Measurements from ENCODE around the gene IFITM5.
A peak's percentile ranks its signal among the peaks of the same experiment; 100 is the strongest.
"Not testable (repeated sequence)": the region's sequence is repeated elsewhere in the genome, so short reads cannot be mapped to it uniquely, and the experiment has no call there.

Gene IFITM5

DNA sequence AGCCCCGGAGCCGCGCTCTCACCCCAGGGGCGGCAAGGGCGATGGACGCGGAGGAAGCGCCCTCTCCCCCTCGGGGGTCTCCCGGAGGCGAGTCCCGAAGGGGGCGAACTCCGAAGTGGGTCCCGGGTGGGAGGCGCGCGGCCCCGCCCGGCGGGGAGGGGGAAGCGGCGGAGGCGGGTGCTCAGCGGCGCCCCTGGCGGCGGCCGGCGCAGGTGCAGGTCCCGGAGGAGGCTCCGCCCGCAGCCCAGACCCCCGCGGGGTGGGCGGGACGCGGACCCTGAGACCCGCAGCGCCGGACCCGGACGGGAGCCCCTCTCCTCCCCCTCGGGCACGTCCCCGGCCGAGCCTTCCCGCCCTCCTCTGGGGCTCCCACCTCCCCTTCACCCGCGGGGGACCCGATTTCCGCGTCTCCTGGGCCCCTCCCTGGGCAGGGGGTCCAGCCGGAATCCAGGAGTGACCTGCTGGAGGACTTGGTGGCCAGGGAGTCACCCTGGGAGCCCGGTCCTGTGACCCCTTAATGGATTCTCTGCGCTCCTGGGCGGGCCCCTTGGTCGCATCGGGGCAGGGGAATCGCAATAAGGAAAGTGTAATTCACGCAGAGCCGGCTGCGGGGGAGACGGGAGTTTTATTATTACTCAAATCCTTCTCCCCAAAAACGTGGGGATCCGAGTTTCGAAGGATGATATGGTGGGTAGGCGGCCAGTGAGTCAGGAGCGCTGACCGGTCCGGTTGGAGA is 11.9 kb upstream of the IFITM5 start:
- peak in 1 of 2 donors; percentile 56 for DNase-seq

DNA sequence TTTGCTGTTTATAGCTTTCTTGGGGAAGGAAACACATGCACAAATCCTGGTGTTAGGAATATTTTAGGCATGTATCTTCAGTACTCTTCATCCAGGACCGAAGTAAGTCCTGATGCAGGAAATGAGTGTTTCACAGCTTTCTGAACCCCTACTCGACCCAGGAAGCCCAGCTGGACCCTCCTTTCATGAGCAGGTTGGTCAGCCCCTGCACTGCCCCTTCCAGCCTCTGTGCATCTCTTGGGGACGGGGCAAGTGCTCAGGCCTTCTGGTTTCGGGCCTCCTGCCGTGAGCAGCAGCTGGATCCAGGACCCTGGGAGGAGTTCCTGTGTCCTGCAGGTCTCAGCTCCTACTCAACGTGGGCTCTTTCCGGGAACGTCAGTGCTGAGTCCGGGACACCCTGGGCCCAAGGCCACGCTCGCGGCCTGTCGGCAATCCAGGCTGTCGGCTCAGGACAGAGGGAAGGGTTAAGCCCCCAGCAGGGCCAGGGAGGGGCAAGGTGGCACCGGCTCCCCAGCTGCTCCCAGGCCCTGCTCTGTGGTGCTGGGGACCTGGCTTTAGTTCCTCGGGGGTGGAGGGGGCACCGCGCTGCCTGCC is 10.8 kb upstream of the IFITM5 start:
- not testable (repeated sequence) for DNase-seq

DNA sequence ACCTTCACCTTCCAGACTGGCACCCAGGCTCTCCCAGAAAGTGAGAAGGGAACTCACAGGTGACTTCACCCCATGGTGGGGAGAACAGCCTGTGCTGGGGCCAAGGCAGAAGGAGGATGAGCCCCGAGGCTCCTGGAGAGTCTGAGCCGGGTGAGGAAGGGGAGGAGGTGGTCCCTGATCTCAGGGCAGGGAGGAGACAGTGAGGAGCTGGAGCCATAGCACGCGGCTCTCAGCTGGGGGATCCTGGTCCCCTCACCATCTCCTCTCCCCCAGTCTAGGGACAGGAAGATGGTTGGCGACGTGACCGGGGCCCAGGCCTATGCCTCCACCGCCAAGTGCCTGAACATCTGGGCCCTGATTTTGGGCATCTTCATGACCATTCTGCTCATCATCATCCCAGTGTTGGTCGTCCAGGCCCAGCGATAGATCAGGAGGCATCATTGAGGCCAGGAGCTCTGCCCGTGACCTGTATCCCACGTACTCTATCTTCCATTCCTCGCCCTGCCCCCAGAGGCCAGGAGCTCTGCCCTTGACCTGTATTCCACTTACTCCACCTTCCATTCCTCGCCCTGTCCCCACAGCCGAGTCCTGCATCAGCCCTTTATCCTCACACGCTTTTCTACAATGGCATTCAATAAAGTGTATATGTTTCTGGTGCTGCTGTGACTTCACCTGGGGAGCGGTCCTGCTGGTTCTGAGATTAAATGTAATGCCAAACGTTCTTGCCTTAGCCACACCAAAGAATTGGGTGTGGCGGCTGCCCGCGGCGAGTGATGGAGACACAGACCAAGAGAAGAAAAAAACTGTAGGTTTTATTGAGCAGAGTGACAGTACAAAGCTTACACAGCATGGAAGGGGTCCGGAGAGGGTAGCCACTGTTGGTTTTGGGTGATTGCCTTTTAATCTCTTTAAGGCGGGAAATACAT is 9.7 kb upstream of the IFITM5 start:
- DNase-seq: not testable (repeated sequence)

DNA sequence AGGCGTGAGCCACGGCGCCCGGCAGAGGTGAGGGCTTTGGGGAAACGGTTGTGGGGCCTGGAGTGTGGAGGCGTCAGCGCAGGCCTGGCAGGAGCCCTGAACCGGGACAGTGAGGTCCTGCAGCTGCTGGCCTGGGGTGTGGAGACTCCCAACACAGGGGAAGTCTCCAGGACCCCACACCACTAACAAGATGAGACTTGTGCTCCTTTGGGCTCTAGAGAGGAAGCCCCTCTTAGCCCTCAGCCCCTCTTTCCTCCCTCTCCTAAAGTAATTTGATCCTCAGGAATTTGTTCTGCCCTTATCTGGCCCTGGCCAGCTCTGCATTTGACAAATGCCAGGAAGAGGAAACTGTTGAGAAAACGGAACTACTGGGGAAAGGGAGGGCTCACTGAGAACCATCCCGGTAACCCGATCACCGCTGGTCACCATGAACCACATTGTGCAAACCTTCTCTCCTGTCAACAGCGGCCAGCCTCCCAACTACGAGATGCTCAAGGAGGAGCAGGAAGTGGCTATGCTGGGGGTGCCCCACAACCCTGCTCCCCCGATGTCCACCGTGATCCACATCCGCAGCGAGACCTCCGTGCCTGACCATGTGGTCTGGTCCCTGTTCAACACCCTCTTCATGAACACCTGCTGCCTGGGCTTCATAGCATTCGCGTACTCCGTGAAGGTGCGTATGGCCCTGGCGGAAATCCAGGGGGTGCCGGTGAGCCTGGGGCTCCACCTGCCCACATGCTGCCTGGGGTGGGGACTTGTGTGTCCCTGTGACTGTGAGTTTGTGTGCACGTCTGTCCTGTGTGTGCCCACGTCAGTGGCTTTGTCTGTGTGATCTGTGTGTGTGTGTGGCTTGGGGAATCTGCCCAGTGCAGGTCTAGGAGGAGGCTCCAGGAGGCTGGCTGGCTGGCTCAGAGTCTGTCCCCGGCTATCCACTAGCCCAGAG is 8.7 kb upstream of the IFITM5 start, which contains the start of gene IFITM2:
Gene IFITM2, plus strand, starts transcription at position 51 of the 943 bp plus-strand sequence. Its CDS starts 377 bp downstream, at position 428.
- peak; percentile 53 to 59 for DNase-seq

DNA sequence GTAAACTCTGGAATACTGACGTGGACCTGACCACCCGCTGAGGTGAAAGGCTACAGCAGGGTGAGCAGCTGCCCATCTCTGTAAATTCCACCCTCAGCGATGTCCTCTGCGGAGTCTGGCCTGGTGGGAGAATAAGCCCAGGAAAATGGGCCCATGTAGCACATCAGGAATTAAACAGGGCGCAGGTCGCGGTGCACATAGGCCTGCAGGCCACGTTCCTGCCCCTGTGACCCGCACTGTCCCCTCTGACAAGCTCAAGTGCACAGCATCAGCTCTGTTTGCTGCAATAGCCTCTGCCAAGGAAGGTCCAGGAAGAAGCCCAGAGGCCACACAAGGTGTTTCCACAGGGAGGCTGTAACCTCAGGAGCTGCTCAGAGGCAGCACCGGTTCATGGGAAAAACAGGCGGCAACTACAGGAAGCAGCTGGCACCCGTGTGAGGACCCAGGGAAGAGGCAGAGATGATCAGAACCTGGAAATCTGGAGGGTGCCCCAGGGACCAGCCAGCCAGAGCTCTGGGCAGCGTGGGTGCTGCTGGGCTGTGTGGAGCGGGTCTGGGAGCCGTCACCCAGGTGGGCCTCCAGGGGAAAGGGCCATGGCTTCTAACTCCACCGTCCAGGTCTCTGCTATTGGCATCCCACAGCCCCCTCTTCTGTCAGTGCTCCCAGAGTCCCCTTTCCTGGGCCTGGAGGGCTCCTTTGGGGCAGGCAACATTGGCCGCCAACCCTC is 7.5 kb upstream of the IFITM5 start:
- no peak for DNase-seq

DNA sequence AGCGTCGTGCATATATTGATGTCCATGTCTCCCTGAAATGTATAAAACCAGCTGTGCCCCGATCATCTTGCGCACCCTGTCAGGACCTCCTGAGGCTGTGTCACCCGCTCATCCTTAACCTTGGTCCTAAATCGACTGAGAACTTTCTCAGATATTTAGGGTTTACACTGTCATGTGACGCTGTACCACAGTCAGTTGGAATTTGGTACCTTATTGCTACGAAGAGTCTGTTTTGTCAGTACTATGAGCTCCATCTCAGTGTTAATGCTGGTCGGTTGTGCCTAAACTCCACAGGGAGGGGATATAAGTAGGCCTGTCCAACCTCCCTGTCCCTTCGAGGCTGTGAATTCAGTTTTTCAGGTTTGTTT is 6.5 kb upstream of the IFITM5 start:
- DNase-seq: no peak

DNA sequence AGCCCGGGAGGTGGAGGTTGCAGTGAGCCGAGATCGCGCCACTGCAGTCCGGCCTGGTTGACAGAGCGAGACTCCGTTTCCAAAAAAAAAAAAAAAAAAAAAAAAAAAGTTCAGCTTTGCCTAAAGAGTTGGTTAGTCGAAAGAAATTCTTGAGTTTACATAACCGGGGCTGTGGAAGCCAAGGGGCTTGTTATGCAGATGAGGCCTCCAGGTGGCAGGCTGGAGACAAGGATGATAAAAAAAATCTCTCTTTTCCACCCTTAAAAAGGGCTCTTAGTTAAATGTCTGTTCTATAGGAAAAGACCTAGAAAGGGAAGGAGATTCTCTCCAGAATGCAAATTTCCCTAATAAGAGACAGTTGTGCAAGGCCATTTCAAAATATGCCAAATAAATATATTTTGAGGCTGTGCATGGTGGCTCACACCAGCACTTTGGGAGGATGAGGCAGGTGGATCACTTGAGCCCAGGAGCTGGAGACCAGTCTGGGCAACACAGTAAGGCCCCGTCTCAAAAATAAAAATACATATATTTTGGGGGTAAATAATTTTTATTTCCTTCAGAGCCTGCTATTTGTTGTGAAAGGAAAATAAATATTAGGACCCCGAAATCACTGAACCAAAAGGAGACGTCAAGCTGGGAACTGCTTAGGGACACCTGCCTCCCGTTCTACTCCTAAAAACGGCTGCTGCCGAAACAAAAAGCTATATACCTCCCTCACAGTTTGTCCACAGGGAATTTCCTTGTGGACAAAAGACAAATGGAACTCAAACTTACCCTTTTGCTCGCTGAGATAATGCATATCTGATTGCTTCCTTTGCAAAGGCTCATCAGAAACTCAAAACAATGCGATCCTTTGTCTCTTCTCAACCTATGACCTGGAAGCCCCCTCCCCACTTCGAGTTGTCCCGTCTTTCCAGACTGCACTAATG is 5.9 kb upstream of the IFITM5 start:
- peak; percentile 65 for DNase-seq

DNA sequence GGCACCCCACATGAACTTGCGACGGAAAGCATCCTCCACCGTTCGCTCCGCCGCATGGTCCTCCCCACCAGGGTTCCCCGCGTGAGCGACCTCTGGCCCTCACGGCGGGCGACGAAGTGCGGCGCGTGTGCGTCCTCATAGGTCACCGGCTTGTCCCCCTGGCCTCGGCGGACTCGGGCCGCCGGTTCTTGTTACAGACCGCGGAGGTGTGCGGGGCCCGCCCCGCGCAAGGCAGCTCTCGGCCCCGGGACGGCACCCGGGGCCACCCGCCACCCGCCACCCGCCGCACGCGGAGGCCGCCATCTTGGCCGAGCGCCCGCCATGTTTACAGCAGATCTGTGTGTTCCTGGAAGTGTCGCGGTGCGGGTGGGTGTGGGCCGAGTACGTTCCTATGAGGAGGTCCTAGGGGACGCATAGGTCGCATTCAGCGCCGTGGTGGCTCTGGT is 4.8 kb upstream of the IFITM5 start:
- no peak for DNase-seq

DNA sequence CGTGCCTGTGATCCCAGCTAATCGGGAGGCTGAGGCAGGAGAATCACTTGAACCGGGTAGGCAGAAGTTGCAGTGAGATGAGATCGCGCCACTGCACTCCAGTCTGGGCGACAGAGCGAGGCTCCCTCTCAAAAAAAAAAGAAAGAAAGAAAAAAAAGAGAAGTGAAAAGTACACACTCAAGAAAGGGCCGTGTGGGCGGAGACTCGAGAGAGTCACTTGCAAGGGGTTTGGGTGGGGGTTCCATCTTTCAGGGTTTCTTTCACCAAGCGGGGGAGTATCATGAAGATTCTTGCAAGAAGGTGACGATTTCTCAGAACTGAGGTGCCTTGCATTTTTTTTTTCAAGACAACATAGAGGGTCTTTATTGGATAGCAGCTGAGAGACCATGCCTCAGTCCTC is 4.0 kb upstream of the IFITM5 start:
- DNase-seq: no peak

DNA sequence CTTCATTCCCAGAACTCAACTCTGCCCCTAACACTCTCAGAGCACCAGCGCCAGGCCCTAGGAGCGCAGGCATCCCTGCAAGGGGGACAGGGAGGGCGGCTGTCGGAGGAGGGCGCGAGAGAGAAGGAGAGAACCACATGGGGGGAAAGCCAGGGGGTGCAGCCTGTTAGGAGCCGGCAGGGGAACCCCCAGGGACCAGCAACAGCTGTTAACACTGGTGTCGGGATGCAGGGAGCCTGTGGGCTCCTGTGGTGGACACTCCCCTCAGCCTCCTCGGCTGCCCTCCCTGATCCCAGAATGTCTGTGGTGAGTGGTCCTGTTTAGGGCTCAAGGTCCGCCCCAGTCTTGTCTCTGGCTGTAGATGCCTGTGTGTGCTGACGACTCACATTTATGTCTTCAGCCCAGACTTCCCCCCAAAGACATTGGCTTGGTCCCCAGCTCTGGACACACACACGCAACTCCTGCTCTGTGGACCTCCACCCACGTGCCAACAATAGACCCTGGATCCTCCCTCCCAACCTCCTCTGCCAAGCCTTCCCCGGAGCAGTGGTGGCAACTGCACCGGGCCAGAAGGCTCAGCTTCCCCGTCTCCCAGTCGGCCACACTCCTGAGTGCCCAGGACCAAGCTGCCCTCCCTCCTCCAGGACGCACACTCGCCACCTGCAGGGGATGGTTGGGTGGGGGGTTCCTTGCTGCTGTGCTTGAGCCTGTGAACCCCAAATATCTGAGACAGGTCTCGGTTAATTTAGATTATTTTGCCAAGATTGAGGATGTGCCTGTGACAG is 817 bp upstream of the IFITM5 start:
- DNase-seq: no peak

DNA sequence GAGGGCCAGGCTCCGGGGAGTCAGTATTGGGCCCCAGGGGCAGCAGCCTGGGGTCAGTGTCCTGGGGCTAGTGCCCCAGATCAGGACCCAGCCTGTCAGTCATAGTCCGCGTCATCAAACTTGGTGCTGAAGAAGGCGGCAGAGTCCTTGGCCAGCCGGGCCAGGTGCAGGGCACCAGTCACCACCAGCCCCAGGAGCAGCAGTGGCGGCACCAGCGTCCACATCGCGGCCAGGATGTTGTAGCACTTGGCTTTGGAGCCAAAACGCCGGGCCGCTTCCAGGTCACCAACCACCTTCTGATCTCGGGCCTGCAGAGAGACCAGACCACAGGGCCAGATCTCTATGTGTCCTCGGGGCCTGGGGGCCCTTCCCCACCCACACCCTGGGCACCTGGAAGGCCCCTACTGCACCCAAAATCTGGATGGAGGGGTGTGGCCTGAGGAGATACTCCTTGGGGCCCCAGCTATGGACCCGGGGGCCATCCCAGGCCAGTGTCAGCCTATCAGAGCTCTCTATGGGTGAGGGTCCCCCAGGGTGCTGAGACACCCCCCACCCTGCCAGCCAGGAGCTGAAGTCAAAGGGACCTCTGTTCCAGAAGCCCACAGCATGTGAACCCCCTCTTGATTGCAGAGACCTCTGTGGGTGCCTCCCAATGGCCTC is 790 bp downstream of the IFITM5 start:
- DNase-seq: no peak

DNA sequence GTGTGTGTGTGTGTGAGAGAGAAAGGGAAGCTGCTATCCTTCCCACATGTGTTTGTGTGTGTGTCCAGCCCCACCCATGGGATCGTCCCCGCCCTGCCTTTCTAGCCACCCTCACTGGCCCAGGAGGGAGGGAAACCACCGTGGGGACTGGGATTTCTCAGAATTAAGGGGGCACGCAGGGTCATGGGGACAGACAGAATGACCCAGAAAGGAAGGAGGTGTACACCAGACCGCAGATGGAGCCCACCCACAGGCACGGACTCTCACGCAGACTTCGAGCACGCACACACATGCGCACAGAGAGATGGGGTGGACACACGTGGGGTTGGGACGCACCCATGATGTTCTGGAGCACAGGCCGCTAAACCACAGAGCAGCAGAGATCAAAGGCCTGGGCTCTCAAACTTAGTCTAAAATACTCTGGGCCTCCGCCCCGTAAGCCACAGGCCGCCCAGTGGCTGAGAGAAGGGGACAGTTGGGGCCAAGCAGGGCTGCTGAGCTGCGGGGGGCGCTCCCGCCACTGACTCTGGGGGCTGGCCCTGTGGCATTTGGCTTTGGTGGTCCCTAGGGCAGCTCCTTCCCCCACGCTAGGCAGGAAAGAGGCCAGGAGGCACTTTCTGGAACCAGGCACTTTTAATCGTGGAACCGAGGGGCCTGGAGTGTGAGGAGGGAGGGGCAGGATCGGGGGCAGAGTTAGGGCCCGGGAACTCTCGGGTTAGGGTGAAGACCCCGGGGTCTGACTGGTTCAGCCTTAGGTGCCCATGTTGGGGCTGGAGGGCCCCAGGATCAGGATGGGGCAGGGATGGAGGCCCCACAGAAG is 1.5 kb downstream of the IFITM5 start:
- peak in 1 of 2 donors; percentile 40 for DNase-seq

DNA sequence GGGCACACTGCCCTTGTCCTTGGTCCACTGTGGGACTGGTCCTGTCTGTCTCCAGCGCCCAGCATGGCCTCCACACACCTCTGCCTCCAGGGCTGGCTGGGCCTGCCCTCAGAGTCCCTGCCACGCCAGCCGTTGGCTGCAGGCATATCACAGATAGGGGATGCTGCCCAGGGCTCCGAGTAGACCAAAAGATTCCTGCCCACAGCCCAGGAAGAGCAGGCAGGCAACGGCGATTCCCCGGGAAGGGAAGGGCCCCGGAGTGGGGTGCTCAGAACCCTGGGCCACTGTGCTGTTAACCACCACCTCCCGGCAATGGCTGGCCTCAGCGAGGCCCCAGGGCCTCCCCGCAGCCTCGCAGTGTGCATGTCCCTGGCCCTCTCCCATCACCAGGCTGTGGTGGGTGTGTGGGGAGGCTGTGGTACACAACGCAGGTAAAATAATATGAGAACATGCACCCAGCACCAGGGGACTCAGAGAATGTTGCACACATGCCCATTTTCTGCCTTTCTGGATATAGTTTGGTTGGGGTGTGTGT is 2.2 kb downstream of the IFITM5 start:
- DNase-seq: peak in 1 of 2 donors; percentile 14

DNA sequence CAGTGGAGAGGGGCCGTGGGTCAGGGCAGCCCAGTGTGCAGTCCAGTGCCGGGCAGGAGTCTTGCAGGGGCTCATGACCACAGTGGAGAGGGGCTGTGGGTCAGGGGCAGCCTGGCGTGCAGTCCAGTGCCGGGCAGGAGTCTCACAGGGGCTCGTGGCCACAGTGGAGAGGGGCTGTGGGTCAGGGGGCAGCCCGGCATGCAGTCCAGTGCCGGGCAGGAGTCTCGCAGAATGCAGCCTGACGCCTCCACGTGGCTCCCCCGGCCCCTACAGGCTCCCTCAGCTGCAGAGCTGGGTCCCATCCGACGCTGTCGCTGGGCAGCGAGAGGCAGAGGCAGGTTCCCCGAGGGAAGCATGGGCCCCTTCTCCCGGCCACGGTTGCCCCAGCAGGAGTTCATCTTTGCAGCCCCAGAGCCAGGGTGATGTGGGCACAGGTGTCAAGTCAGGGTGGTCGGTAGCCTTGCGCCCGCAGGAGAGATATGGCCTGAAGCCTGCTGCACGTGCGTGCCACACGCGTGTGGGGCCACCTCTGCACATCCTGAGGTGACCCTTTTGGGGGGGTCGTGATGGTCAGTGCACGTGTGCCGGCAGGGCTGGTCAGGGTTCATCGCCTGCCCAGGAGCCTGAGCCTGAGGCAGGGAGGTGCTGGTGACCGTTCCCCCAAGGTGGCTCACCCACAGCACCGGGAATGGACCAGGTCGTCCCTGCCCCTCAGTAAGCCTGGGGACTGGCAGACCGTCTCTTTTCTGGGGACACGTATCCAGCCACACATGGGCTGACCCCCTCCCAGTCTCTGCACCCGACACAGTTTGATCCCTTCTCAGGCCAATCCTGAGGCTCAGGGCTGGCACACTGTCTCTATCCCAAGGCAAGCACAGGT is 2.9 kb downstream of the IFITM5 start:
- no peak for DNase-seq

DNA sequence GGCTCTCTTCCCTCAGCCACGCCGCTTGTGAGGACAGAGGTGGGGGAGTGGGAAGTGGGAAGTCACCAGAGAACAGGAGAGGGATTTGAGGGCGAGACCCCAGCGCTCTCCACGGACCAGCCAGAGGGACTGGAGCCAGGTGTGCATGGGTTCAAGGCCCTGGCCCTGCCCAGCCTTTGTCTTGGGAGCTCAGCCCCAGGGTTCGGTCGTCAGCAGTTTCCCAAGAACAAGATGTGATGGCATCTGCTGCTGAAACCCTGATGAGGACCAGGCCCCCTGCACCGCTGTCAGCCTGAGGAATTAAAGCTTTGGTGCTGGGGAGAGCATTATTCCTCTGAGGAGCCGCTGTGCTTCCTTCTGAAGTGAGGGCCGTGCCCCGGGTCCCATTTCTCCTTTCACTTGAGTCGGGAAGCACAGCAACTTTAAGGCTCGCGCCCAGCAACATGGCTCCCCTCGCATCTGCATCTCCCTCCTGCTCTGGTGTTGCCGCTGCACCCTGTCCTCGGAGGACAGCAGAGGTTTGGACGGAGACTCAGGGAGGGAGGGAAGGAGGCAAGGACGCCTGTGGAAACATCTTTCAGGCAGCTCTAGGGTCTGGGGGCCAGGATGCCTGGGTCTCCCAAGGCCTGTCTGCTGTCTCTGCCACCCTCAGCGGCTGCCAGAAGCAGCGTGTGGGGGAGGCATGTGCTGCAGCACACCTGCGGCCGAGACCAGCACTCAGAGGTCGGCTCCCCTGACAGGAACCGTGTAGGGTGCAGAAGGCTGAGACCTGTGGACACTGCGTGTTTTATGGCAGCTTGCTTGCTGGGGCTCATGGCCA is 3.8 kb downstream of the IFITM5 start:
- no peak for DNase-seq

DNA sequence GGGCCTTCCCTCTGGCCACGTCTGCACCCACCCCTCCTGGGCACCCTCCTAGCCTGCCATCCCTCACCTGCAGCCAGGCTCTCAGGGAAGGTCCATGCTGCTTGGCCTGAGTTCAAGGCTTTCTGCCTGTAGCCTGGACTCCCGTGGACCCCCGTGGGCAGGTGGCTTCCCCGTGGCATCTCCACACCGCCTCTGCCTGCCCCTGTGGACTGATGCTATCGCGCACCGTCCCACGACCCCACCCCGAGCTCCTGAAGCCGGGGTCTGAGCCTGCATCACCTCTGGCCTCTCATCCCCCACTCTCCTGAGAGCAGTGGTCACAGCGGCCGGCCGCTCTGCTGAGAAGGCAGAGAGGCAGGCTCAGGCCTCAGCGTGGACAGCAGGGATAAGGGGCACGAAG is 4.5 kb downstream of the IFITM5 start:
- no peak for DNase-seq

Data from stimulated activated CD4-positive, alpha-beta T cell treated with anti-CD3 and anti-CD28 coated beads, Interleukin-2, amount 100 ng/mL, for 24 hours (primary cell).